Stimulated activated CD8-positive, alpha-beta memory T cell treated with anti-CD3 and anti-CD28 coated beads, Interleukin-15, amount 100 ng/mL, for 48 hours (primary cell): ENCODE data around the gene C12orf42.
A peak's percentile ranks its signal among the peaks of the same experiment; 100 is the strongest.

ENCODE experiments used
- DNase-seq, 2 donors: peaks; one replicate each; pipeline ENCODE4 v3.0.0-alpha.2; 2020; ENCODE audit warnings: low read depth in 2 of 2

C12orf42 gene

GRCh38 chr12:103495469-103496456 lies at the start of gene C12orf42:
TSS of gene C12orf42 (minus strand) at chr12:103495968. CDS start at chr12:103478426, 17,542 bp downstream.
- peak; percentile 22 to 41 for DNase-seq

- no peak for DNase-seq
Measured at GRCh38 chr12:103542078-103542477, 46.3 kb upstream of the C12orf42 start.

- DNase-seq, result no peak
Measured at GRCh38 chr12:103540319-103540718, 44.6 kb upstream of the C12orf42 start.

GRCh38 chr12:103538397-103538796 lies 42.6 kb upstream of the C12orf42 start:
- no peak for DNase-seq

- DNase-seq, result no peak
Measured at GRCh38 chr12:103530307-103531066, 34.7 kb upstream of the C12orf42 start.

GRCh38 chr12:103529306-103529705 lies 33.5 kb upstream of the C12orf42 start:
- no peak for DNase-seq

- DNase-seq, result no peak
Measured at GRCh38 chr12:103524238-103524875, 28.6 kb upstream of the C12orf42 start.

GRCh38 chr12:103523771-103524170 lies 28.0 kb upstream of the C12orf42 start:
- DNase-seq, result no peak

- no peak for DNase-seq
Measured at GRCh38 chr12:103520686-103521215, 25.0 kb upstream of the C12orf42 start.

GRCh38 chr12:103519632-103520031 lies 23.9 kb upstream of the C12orf42 start:
- no peak for DNase-seq

GRCh38 chr12:103518899-103519298 lies 23.1 kb upstream of the C12orf42 start:
- no peak for DNase-seq

GRCh38 chr12:103517161-103517560 lies 21.4 kb upstream of the C12orf42 start:
- DNase-seq, result no peak

DNA sequence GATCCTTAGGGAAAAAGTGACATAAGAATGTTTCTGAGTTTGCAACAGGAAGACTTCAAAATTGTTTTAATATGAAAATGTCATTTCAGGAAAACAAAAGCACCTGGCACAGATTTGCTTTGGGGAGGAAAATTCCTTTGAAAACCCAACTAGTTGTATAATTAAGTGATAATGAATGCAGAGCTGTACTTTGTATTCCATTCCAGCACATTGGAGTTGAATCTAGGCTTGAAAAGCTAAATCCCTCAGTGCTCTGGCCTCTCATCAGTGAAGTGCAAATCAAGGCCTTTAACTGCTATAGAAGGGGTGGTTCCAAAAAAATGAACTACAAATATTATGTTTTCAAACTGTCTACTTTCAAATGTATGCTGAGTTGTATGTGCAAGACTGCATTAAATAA lies 19.6 kb upstream of the C12orf42 start:
- DNase-seq, result no peak

DNA sequence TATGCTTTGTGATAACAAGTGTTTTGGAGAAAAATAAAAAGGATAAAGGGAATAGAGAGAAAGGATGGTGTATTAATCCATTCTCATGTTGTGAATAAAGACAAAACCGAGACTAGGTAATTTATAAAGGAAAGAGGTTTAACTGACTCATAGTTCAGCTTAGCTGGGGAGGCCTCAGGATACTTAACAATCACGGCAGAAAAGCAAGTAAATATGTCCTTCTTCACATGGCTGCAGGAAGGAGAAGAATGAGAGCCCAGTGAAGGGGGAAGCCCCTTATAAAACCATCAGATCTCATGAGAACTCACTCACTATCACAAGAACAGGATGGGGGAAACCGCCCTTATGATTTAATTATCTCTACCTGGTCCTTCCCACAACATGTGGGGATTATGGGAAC lies 18.1 kb upstream of the C12orf42 start:
- DNase-seq, result no peak

- DNase-seq, result peak; percentile 59 to 70
Measured at GRCh38 chr12:103505371-103506236, 9.8 kb upstream of the C12orf42 start.

- DNase-seq, result no peak
Measured at GRCh38 chr12:103504606-103505005, 8.8 kb upstream of the C12orf42 start.

- no peak for DNase-seq
Measured at GRCh38 chr12:103503546-103504480, 8.0 kb upstream of the C12orf42 start.

- no peak for DNase-seq
Measured at GRCh38 chr12:103501447-103501846, 5.7 kb upstream of the C12orf42 start.

- DNase-seq, result no peak
Measured at GRCh38 chr12:103499571-103499970, 3.8 kb upstream of the C12orf42 start.

GRCh38 chr12:103498990-103499389 lies 3.2 kb upstream of the C12orf42 start:
- DNase-seq, result no peak
